HG03442 (cell line): ENCODE data around the gene MAST2.
"Not testable (repeated sequence)": the region's sequence is repeated elsewhere in the genome, so short reads cannot be mapped to it uniquely, and the experiment has no call there.

Experiments used
- ATAC-seq: cut with Tn5 transposase; IDR thresholded peaks from one replicate; pipeline ENCODE4 v1.9.1; 2021; ENCODE audit warnings: mild to moderate bottlenecking, moderate library complexity; ENCODE audit not compliant: unreplicated experiment

The MAST2 gene

DNA sequence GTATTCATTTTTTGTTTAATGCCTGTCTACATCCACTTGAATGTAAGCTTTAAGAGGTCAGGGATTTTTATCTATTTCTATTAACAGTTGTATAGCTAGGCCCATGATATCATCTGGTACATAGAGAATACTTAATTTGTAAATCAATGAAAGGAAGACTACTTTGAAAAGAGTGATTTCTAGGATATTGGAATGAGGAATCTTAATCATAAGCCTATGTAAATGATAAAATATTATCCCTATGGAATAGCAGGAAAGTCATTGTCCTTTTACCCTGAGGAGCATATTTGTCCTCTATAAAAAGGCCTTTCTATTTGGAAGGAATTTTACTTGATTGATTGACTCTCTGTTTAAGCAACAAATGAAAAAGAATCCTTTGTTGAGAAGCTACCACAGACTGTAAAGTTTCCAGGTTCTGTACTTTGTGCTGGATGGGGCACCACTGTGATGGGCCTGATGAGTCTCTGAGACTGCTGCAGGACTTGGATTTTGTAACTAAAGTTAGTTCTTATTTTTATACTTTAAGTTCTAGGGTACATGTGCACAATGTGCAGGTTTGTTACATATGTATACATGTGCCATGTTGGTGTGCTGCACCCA is 53.8 kb downstream of the MAST2 start:
- ATAC-seq = no peak

DNA sequence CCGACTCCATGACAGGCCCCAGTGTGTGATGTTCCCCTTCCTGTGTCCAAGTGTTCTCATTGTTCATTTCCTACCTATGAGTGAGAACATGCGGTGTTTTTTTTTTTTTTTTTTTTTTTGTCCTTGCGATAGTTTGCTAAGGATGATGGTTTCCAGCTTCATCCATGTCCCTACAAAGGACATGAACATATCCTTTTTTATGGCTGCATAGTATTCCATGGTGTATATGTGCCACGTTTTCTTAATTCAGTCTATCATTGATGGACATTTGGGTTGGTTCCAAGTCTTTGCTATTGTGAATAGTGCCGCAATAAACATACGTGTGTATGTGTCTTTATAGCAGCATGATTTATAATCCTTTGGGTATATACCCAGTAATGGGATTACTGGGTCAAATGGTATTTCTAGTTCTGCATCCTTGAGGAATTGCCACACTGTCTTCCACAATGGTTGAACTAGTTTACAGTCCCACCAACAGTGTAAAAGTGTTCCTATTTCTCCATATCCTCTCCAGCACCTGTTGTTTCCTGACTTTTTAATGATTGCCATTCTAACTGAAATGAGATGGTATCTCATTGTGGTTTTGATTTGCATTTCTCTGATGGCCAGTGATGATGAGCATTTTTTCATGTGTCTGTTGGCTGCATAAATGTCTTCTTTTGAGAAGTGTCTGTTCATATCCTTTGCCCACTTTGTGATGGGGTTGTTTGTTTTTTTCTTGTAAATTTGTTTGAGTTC is 54.5 kb downstream of the MAST2 start:
- not testable (repeated sequence) for ATAC-seq

DNA sequence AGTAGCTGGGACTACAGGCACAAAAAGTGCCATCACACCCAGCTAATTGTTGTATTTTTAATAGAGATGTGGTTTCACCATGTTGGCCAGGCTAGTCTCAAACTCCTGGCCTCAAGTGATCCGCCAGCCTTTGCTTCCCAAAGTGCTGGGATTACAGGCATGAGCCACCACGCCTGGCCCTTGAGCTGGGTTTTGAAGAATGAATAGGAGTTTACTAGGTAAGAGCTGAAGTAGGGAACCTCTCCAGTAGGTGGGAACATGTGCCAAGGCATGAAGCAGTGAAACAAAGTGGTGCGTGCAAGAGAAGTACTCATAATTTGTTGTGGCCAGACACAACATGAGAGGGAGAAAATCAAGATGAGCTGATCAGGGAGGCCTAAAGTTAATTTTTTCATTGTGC is 55.8 kb downstream of the MAST2 start:
- no peak for ATAC-seq

DNA sequence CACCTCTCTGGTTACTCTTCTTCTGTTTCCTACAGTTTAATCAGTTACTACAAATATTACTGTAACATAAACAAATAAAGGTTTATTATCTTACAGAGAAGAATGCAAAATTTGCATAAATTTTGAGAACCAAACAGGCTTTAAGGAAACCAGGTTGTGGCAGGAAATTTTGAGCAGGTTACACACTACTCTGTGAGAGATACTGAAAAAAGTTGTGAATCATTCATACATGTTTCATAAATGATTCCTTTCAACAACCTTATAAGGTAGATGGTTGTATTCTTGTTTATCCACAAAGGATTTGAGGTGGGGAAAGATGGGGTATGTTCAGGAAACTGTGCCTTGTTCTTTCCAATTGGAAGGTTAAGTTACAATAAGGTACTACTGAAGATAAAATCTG is 58.6 kb downstream of the MAST2 start:
- ATAC-seq = no peak

DNA sequence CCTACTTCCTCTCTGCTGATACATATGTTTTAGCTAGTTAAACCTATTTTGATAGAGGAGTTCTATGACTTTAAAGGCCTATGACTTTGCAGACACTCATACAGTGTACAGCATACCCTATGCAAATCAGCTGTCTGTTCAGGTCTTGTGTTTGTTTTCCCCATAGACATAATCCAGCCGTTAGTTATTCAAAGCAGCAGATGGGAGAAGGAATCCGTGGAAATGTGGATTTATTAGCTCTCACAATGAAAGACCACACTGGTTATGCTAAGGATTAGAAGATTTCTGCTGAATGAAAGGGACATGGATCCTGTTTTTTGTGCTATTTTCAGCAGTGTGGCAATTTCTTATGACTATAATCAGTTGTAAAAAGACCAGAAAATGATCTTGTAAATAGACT is 59.8 kb downstream of the MAST2 start:
- no peak for ATAC-seq

DNA sequence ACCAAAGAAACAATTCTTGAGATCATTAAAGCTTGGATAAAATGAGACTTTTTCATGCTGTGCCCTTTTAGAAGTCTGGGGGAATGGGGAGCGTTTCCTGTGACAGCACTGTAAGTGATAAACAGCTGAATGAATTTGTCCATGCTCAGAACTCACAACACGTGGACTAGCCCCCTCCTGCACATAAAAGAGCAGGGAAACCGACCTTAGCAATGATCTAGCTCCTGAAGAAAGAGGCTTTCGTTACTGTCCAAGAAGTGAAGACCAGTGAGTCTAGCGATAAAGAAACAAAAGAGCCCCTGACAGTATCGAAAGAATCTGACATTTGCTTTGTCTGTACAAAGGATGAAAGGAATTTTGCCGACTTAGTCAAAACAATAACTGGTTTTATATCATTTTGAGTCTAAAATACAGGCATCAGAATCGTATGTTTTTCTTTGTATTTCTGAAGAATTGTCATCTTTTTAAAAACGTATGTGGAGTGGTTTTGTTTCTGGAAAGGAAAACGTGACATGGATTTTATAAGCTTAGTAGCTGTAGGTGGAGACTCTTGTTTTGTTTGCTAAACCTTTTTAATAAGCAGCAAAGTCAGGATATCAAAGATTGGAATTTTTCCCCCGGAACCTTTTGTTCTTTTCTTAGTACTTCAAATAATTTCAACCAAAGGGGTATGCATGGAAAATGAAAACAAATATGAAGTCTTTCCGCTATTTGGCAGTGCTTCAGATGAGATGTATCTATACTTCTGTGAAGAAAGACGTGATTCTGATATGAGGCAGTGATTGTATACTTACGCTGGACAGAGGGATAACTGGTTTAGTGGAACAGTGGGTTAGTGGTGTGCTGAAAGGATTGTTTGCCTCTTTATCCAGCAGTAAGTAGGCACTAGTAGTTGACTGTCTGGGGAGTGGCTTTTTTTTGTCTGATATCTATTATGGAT is 61.0 kb downstream of the MAST2 start:
- ATAC-seq = no peak

DNA sequence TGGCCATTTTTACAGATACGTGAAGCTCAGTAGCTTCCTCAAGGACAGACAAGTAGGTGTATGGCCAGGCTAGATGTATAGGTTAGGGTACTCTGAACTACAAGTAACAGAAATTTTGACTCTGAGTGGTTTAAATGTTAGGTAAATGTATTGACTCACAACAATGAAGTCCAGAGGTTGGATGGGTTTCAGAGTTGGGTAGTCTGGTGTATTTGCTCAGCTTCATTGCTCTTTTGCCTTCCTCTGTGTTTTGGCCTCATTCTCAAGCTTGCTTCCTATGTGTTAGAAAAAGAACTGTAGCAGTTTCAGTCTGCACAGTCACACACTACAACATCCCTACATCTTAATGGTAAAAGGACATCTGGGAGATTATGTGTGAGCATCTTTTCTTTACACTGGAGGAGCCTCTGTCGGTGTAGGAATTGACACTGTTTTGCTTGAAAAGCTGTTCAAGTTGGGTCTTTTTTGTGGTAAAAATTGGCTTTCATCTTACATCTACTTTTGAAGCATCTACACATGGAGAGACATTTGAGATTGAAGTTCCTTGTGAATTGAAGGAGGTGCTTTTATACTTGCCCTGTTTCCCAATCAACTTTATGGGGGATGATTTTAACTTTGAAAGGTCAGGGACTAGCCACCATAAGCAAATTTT is 64.4 kb downstream of the MAST2 start:
- no peak for ATAC-seq

DNA sequence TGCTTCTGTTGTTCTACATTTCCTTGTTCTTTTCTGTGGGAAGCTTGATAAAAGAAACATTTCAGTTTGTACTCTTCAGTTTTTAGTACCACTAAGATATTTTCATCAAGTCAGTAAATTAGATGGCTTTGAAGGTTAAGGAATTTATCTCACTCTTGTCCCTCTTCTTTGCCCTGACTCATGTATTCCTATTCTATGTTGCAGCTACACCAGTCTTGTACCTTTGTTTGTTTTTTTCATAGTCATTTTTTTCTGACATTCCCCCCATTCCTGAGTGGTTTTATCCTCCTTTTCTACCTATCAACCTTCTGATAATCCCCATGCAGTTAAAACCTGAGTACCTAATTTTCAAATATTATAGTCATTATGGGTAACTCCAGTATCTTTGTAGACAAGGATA is 65.4 kb downstream of the MAST2 start:
- ATAC-seq = no peak

GRCh38 chr1:45870500-45870899 is 67.1 kb downstream of the MAST2 start:
- no peak for ATAC-seq

- ATAC-seq = not testable (repeated sequence)
These were observed 68.9 kb downstream of the MAST2 start for GRCh38 chr1:45872173-45872801.

GRCh38 chr1:45876000-45876617 is 72.7 kb downstream of the MAST2 start:
- ATAC-seq = no peak

DNA sequence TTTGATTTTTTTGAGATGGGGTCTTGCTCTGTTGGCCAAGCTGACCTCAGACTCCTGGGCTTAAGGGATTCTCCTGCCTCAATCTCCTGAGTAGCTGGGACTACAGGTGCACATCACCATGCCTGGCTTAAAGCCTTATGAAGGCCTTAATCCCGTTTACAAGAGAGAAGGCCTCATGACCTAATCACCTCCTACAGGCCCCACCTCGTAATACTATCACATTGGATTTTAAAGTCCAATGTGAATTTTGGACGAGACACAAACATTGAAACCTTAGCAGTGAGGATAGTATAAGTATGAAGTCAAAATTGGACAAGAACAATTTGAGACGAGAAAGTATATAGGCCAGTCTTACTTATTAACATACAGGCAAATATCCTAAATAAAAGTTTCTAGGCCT is 73.9 kb downstream of the MAST2 start:
- no peak for ATAC-seq

GRCh38 chr1:45879885-45880598 is 76.6 kb downstream of the MAST2 start:
- no peak for ATAC-seq

DNA sequence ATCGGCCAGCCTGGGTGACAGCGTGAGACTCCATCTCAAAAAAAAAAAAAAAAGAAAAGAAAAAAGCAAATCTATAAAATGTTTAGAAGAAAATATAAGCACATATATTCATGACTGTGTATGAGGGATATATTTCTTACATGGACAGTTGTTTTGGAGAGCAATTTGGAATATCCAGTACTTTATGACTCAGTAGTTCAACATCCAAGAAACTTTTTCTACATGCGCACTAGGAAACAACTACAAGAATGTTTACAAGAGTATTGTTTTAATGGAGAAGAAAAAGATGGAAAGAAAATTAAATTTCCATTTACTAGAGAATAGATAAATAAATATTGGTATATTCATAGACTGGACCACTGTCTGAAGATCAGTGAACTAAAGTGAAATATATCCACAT is 77.5 kb downstream of the MAST2 start:
- no peak for ATAC-seq

DNA sequence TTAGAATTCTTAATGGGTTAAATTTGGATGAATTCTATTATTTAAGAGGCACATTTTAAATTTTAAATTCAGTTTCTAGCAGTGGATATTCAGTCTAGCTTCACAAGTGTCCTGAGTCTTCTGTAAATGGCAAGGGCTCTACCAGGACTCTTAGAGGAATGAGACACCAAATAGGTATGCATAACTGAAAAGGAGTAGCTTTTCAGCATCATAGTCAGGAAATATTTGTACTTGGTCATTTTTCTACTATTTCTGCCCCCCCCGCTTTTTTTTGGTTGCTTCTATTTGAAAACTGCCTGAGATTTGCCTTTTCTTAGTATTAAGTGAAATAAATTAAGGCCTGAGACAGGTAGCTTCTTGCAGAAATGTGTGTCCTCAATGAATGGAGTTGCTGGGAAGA is 80.2 kb downstream of the MAST2 start:
- ATAC-seq = no peak

DNA sequence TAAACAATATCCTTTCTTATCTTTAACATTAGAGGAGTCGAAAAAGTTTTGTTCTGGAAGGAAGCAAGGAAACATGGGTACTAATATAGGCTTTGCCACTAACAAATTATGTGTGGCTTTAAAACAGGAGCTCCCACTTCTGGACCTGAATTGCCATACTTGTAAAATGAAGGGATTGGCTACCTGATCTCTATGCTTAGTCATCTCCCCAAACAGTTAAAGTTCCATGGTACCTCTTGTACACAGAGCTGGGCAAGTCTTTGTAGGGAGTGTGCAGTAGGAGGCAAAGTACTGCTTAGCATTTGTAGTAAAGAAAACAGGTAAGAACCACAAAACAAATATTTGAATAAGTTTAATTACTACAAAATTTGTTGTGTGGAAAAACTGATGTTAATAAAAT is 81.3 kb downstream of the MAST2 start:
- ATAC-seq = no peak

- ATAC-seq = no peak
These were observed 82.8 kb downstream of the MAST2 start for GRCh38 chr1:45886229-45886628.

DNA sequence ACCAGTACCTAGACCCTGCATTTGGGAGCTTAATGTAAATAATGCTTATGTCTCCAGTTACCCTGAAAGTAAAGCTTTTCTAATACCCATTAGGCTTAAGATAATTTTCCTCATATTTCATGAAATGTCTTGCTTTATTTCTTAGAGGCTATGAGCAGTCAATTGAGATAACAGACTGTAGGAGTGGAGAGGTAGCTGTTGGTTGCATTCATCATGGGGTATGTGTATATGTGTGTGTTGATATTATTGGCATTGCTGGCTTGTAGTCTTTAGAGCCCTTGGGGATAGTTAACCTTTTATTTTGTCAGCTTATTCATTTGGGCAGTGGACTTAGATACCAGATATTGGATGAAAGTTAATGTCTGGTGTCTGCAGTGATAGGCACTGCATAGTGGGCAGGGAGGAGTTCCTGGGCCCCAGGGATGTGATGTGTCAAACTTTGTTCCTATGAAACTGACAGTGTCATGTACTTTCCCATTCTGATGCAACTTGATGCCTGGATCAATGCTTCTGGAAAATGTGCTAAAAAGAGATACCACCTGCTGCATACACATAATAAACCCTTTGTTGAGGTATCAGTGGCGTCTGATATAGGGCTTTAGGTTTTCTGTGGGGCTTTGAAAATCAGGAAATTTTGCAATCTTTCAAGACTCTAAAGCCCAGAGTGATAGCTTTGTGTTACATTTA is 83.9 kb downstream of the MAST2 start:
- no peak for ATAC-seq

DNA sequence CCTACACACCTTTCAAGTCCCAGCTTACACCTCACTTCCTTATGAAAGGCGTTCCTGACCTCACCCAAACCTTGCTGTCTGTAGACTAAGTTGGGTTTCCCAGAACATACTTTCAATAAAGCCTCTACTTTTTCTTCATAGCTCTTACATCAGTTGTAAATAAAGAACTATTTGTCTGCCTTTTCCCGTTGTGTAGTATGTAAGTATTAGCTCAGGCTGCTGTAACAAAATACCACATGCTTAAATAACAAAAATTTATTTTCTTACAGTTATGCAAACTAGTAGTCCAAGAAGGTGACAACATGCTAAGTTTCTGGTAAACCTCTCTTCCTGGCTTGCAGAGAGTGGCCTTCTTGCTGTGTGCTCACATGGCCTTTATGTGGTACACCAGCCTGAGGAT is 86.7 kb downstream of the MAST2 start:
- no peak for ATAC-seq
